Keratinocyte (primary cell): ENCODE data around the gene SYPL2.

Source experiments
- CTCF ChIP-seq, 3 experiments: IDR thresholded peaks in 1 of 3; conservative IDR thresholded peaks in 1 of 3; optimal IDR thresholded peaks in 1 of 3; 2 replicates in 2 of 3; 3 replicates in 1 of 3; pipeline versions ENCODE3 to v1.5.1; 2011; ENCODE audit warnings: low read length in 3 of 3, mild to moderate bottlenecking in 3 of 3, moderate library complexity in 2 of 3, control low read depth in 1 of 3, inconsistent platforms in 1 of 3; ENCODE audit not compliant: insufficient read depth in 2 of 3; ENCODE audit errors: extremely low read depth in 1 of 3
- EZH2 ChIP-seq: IDR thresholded peaks from one replicate; pipeline ENCODE4 v1.6.1; 2012; ENCODE audit warnings: inconsistent platforms, mild to moderate bottlenecking, low read length, moderate library complexity

GRCh38 chr1:109500941-109501381 is 34.6 kb downstream of the SYPL2 start:
- no peak for TF ChIP-seq CTCF (optimal IDR thresholded peaks at IDR 0.05 in 1 of 3, IDR thresholded peaks at IDR 0.05 in 1 of 3, conservative IDR thresholded peaks at IDR 0.05 in 1 of 3; ENCODE audit: extremely low read depth in 1 of 3, insufficient read depth in 2 of 3, low read length in 3 of 3)
- no peak for TF ChIP-seq EZH2
